Uterine smooth muscle cell (primary cell): ENCODE measurements around the gene POM121L2. TPM values are rescaled to one million over a fixed set of nuclear protein-coding genes. Genes with fewer than 3 reads are reported as not detected.

Source experiments
- total RNA-seq: library from RNA; depleted of rRNA; stranded (reverse); fragments of >200 nt; gene quantifications from 2 replicates; pipeline ENCODE4 v1.2.3, GENCODE V29; 2014

POM121L2 gene
- total RNA-seq = not detected in 2 replicates

GRCh38 chr6:27312146-27312949, at the start of gene POM121L2:
POM121L2 (minus strand) TSS chr6:27312273; CDS start chr6:27312170, 103 bp downstream.

Other genes with a start within 250 kb of the POM121L2 start
- gene PRSS16, start 64.6 kb downstream of the POM121L2 start, total RNA-seq = 0.11 and 0.50 TPM in 2 replicates
- 1.7 and 3.0 TPM in 2 replicates for gene ZNF391, start 76.5 kb upstream of the POM121L2 start, total RNA-seq
- 8.2 and 8.7 TPM in 2 replicates for gene ZNF184, start 160.8 kb upstream of the POM121L2 start, total RNA-seq